CD4-positive, alpha-beta T cell (primary cell): ENCODE data around the gene RUNX3. TPM values are rescaled to one million over a fixed set of nuclear protein-coding genes. Genes with fewer than 3 reads are reported as not detected.

Experiments
- ATAC-seq: fragments of 200-7000 bp; cut with Tn5 transposase; one replicate; pipeline ENCODE4 v1.10.0; 2022; ENCODE audit warnings: mild to moderate bottlenecking; ENCODE audit not compliant: poor library complexity
- CTCF ChIA-PET: fragments of 350-600 bp; sonication (Branson Sonifier 250); formaldehyde crosslinking; loops from one replicate; lab custom pipeline; 2021; ENCODE audit warnings: antibody characterized with exemption, inconsistent platforms; lab: Charles Lee
- POLR2A ChIA-PET: fragments of 350-600 bp; sonication (Branson Sonifier 250); formaldehyde crosslinking; loops from one replicate; lab custom pipeline; 2021; ENCODE audit warnings: antibody characterized with exemption, inconsistent platforms; lab: Charles Lee
- DNase-seq, 14 experiments: peaks; one replicate each; pipeline ENCODE4 v3.0.0-alpha.2; 2013 to 2020; ENCODE audit warnings: mixed read lengths in 2 of 14
- H3K27ac ChIP-seq, 2 donors: one replicate each; pipeline versions ENCODE4 v1.5.1 to v1.7.0; 2013; ENCODE audit warnings: low read length in 2 of 2, low read depth in 1 of 2, mild to moderate bottlenecking in 1 of 2
- H3K27me3 ChIP-seq, 2 experiments: 1 replicate in 1 of 2; 2 replicates in 1 of 2; pipeline versions ENCODE4 v1.6.1 to v1.7.0; 2013; ENCODE audit warnings: low read length in 2 of 2, control low read depth in 1 of 2, mild to moderate bottlenecking in 1 of 2, moderate library complexity in 1 of 2; ENCODE audit not compliant: insufficient read depth in 2 of 2, control insufficient read depth in 1 of 2
- H3K36me3 ChIP-seq: one replicate; pipeline ENCODE4 v1.6.1; 2013; ENCODE audit warnings: low read length, control low read depth; ENCODE audit not compliant: insufficient read depth
- H3K4me1 ChIP-seq: one replicate; pipeline ENCODE4 v1.6.1; 2013; ENCODE audit warnings: low read length, control low read depth; ENCODE audit not compliant: insufficient read depth
- H3K4me3 ChIP-seq: one replicate; pipeline ENCODE4 v1.5.1; 2013; ENCODE audit warnings: mild to moderate bottlenecking, low read length, moderate library complexity
- H3K9me3 ChIP-seq, 2 experiments: 1 replicate in 1 of 2; 2 replicates in 1 of 2; pipeline versions ENCODE4 v1.6.1 to v1.7.0; 2013; ENCODE audit warnings: low read length in 2 of 2, mild to moderate bottlenecking in 2 of 2, control low read depth in 1 of 2, moderate library complexity in 1 of 2; ENCODE audit not compliant: control insufficient read depth in 1 of 2, insufficient read depth in 1 of 2
- H3K27ac Mint-ChIP-seq: one replicate; pipeline ENCODE4 v1.8.0; 2020; ENCODE audit warnings: mixed read lengths
- H3K27me3 Mint-ChIP-seq: one replicate; pipeline ENCODE4 v1.8.0; 2021; ENCODE audit warnings: mixed read lengths
- H3K36me3 Mint-ChIP-seq: one replicate; pipeline ENCODE4 v1.8.0; 2021; ENCODE audit warnings: low read depth, mixed read lengths
- H3K4me1 Mint-ChIP-seq: one replicate; pipeline ENCODE4 v1.8.0; 2021; ENCODE audit warnings: low read depth, mixed read lengths
- H3K4me3 Mint-ChIP-seq: one replicate; pipeline ENCODE4 v1.8.0; 2020; ENCODE audit warnings: mild to moderate bottlenecking, mixed read lengths
- H3K9me3 Mint-ChIP-seq: one replicate; pipeline ENCODE4 v1.8.0; 2020; ENCODE audit warnings: mixed read lengths
- CTCF ChIP-seq: fragments of 200-600 bp; IDR thresholded peaks from one replicate; pipeline ENCODE4 v1.8.0; 2022; ENCODE audit warnings: antibody characterized with exemption, mild to moderate bottlenecking
- intact Hi-C, 2 experiments: fragments of 100-400 bp; cut with DNase I in 1 of 2; cut with micrococcal nuclease in 1 of 2; formaldehyde crosslinking; loops; one replicate each; pipeline versions ENCODE4 v1.15.1 to v1.9.0; 2023 to 2025; cut with DNase I, micrococcal nuclease
- total RNA-seq, 174 experiments: library from RNA in 2 of 174; stranded (reverse) in 2 of 174; gene quantifications; one replicate each; pipeline ENCODE4 v1.2.3 and lab custom pipeline; 2021 to 2026

Gene RUNX3
- total RNA-seq, 2 experiments from 2014 or later: 202 to 209 TPM

- intact Hi-C loops: loop anchor here in 1 of 2 experiments (2.0 to 5.0 kb wide), 2 partner anchors 29 to 140 kb away; no protein-coding TSS in a partner anchor
Measured at GRCh38 chr1:24961961-24962861, 32.1 kb upstream of the RUNX3 start.

GRCh38 chr1:24961334-24961733, 31.3 kb upstream of the RUNX3 start:
- DNase-seq: no peak

More at GRCh38 chr1:24961961-24962861, 32.1 kb upstream of the RUNX3 start:
- ATAC-seq (no peak), DNase-seq (peak in 2 of 14 experiments; percentile 40 to 41)
- ChIA-PET CTCF (interaction anchor here (2.2 to 3.2 kb wide), 3 partner anchors 29 to 75 kb away, joined by 9 to 31 read pairs (median 9); no protein-coding TSS in a partner anchor), POLR2A (interaction anchor here (1.2 to 5.0 kb wide), 4 partner anchors 10 to 61 kb away, joined by 3 to 59 read pairs (median 4); no protein-coding TSS in a partner anchor)
- H3K36me3 Mint-ChIP-seq: no peaks in the 10 kb centered on the region
- no peak overlapping the region for H3K27ac ChIP-seq
- TF ChIP-seq CTCF: peak; percentile 25
- H3K4me3 Mint-ChIP-seq: peak overlapping the region; percentile 79
- no peaks in the 10 kb centered on the region for H3K9me3 ChIP-seq
- no peaks in the 10 kb centered on the region for H3K36me3 ChIP-seq
- H3K4me3 ChIP-seq: peak overlapping the region; percentile 55
- peak overlapping the region; percentile 88 for H3K27ac Mint-ChIP-seq
- peaks cover 64% of the 10 kb centered on the region for H3K4me1 Mint-ChIP-seq
- no peaks in the 10 kb centered on the region for H3K27me3 Mint-ChIP-seq
- no peaks in the 10 kb centered on the region for H3K9me3 Mint-ChIP-seq
- peaks cover 91% of the 10 kb centered on the region for H3K4me1 ChIP-seq
- no peaks in the 10 kb centered on the region for H3K27me3 ChIP-seq

More at GRCh38 chr1:24961334-24961733, 31.3 kb upstream of the RUNX3 start:
- ChIA-PET POLR2A (interaction anchor here (1.2 kb wide), 1 partner anchor 61 kb away, joined by 4 read pairs; no protein-coding TSS in a partner anchor), CTCF (no interaction called here)
- H3K4me3 Mint-ChIP-seq: peak overlapping the region; percentile 72
- no peaks in the 10 kb centered on the region for H3K36me3 Mint-ChIP-seq
- H3K27ac Mint-ChIP-seq: peak overlapping the region; percentile 24
- H3K36me3 ChIP-seq: no peaks in the 10 kb centered on the region
- no peaks in the 10 kb centered on the region for H3K9me3 ChIP-seq
- H3K27me3 Mint-ChIP-seq: no peaks in the 10 kb centered on the region
- no peak overlapping the region for H3K27ac ChIP-seq
- peaks cover 66% of the 10 kb centered on the region for H3K4me1 Mint-ChIP-seq
- no peak for TF ChIP-seq CTCF
- H3K9me3 Mint-ChIP-seq: no peaks in the 10 kb centered on the region
- no peak for ATAC-seq
- H3K27me3 ChIP-seq: no peaks in the 10 kb centered on the region
- H3K4me1 ChIP-seq: peaks cover 91% of the 10 kb centered on the region
- no peak overlapping the region for H3K4me3 ChIP-seq
- intact Hi-C loops: loop anchor here in 1 of 2 experiments (5.0 kb wide), 1 partner anchor 141 kb away; no protein-coding TSS in a partner anchor
